ENCODE measurements around the gene DENND6B. TPM values are rescaled to one million over a fixed set of nuclear protein-coding genes. Genes with fewer than 3 reads are reported as not detected.

The DENND6B gene
- total RNA-seq, 3 donors from 2014 or later (not counting 1 experiment from before 2014, with no cell fraction given) = 3.1 to 5.0 (median 4.5) TPM

- no peaks in the 10 kb centered on the region for H3K36me3 Mint-ChIP-seq
- H3K4me3 ChIP-seq (ENCODE audit: low read length) = no peak overlapping the region
- peaks cover 13% of the 10 kb centered on the region for H3K27me3 ChIP-seq (ENCODE audit: control insufficient read depth, insufficient read depth, low read length)
- H3K36me3 ChIP-seq (ENCODE audit: control insufficient read depth, insufficient read depth, low read length) = no peaks in the 10 kb centered on the region
- peaks cover 0 to 14% of the 10 kb centered on the region in 2 donors for H3K27me3 Mint-ChIP-seq (ENCODE audit: low read depth in 2 of 2)
- H3K9me3 Mint-ChIP-seq = no peaks in the 10 kb centered on the region
- H3K4me1 ChIP-seq (ENCODE audit: control insufficient read depth, insufficient read depth, low read length) = peaks cover 13% of the 10 kb centered on the region
- no peak overlapping the region for H3K4me3 Mint-ChIP-seq
- H3K27ac ChIP-seq (ENCODE audit: low read length) = no peak overlapping the region
- H3K4me1 Mint-ChIP-seq = peaks cover 0 to 7% of the 10 kb centered on the region in 2 donors
- H3K9me3 ChIP-seq (ENCODE audit: control insufficient read depth, insufficient read depth, low read length) = no peaks in the 10 kb centered on the region
- 2% methylated on average over 92 of the region's 92 CpGs for WGBS (ENCODE audit: insufficient coverage)
- DNase-seq (no peak), ATAC-seq (peak in 2 of 3 donors; percentile 42 to 55)
- intact Hi-C loops (cut with micrococcal nuclease) = no loop called here
- H3K27ac Mint-ChIP-seq = no peak overlapping the region
- TF ChIP-seq, protein P1, sequence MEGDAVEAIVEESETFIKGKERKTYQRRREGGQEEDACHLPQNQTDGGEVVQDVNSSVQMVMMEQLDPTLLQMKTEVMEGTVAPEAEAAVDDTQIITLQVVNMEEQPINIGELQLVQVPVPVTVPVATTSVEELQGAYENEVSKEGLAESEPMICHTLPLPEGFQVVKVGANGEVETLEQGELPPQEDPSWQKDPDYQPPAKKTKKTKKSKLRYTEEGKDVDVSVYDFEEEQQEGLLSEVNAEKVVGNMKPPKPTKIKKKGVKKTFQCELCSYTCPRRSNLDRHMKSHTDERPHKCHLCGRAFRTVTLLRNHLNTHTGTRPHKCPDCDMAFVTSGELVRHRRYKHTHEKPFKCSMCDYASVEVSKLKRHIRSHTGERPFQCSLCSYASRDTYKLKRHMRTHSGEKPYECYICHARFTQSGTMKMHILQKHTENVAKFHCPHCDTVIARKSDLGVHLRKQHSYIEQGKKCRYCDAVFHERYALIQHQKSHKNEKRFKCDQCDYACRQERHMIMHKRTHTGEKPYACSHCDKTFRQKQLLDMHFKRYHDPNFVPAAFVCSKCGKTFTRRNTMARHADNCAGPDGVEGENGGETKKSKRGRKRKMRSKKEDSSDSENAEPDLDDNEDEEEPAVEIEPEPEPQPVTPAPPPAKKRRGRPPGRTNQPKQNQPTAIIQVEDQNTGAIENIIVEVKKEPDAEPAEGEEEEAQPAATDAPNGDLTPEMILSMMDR (IDR thresholded peaks at IDR 0.05) = no peak
Observed at GRCh38 chr22:50260801-50261614, 65.8 kb downstream of the DENND6B start.

GRCh38 chr22:50260434-50260800 is 66.4 kb downstream of the DENND6B start:
- H3K36me3 Mint-ChIP-seq = no peaks in the 10 kb centered on the region
- H3K27ac ChIP-seq (ENCODE audit: low read length) = no peak overlapping the region
- peaks cover 13% of the 10 kb centered on the region for H3K27me3 ChIP-seq (ENCODE audit: control insufficient read depth, insufficient read depth, low read length)
- TF ChIP-seq, protein P1 (IDR thresholded peaks at IDR 0.05) = no peak
- no peak overlapping the region for H3K4me3 Mint-ChIP-seq
- H3K9me3 ChIP-seq (ENCODE audit: control insufficient read depth, insufficient read depth, low read length) = no peaks in the 10 kb centered on the region
- H3K27me3 Mint-ChIP-seq (ENCODE audit: low read depth in 2 of 2) = peaks cover 0 to 14% of the 10 kb centered on the region in 2 donors
- H3K36me3 ChIP-seq (ENCODE audit: control insufficient read depth, insufficient read depth, low read length) = no peaks in the 10 kb centered on the region
- H3K27ac Mint-ChIP-seq = no peak overlapping the region
- H3K9me3 Mint-ChIP-seq = no peaks in the 10 kb centered on the region
- H3K4me1 ChIP-seq (ENCODE audit: control insufficient read depth, insufficient read depth, low read length) = peaks cover 13% of the 10 kb centered on the region
- peaks cover 0 to 7% of the 10 kb centered on the region in 2 donors for H3K4me1 Mint-ChIP-seq
- no peak overlapping the region for H3K4me3 ChIP-seq (ENCODE audit: low read length)
- DNase-seq (no peak), ATAC-seq (no peak)
- intact Hi-C loops (cut with micrococcal nuclease) = no loop called here
- 55% methylated on average over 7 of the region's 11 CpGs for WGBS (ENCODE audit: insufficient coverage)

DNA sequence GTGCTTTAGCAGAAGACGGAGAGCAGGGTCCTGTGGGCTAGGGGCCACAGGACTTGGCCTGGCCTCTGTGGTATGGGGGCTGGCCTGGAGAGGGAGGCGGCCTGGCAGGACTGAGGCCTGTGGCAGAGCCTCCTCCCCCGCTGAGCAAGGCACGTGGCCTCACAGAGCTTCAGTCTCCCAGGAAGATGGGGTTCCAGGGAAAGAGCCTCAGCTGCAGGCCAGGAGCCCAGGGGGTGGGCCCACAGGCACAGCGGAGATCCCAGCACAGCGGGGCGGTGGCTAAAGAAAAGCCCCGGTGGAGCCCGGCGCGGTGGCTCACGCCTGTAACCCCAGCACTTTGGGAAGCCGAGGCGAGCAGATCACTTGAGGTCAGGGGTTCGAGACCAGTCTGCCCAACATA is 67.5 kb downstream of the DENND6B start:
- intact Hi-C loops (cut with micrococcal nuclease) = no loop called here
- ATAC-seq = no peak
- H3K4me1 ChIP-seq (ENCODE audit: control insufficient read depth, insufficient read depth, low read length) = peaks cover 13% of the 10 kb centered on the region
- Mint-ChIP-seq H3K4me3 (peak overlapping the region; percentile 6), H3K4me1 (peaks cover 0 to 7% of the 10 kb centered on the region in 2 donors), H3K27ac (no peak overlapping the region), H3K27me3 (ENCODE audit: low read depth in 2 of 2) (peaks cover 0 to 11% of the 10 kb centered on the region in 2 donors), H3K36me3 (no peaks in the 10 kb centered on the region), H3K9me3 (no peaks in the 10 kb centered on the region)
- peaks cover 13% of the 10 kb centered on the region for H3K27me3 ChIP-seq (ENCODE audit: control insufficient read depth, insufficient read depth, low read length)
- TF ChIP-seq, protein P1 (IDR thresholded peaks at IDR 0.05) = no peak
- no peaks in the 10 kb centered on the region for H3K9me3 ChIP-seq (ENCODE audit: control insufficient read depth, insufficient read depth, low read length)
- H3K27ac ChIP-seq (ENCODE audit: low read length) = no peak overlapping the region
- H3K36me3 ChIP-seq (ENCODE audit: control insufficient read depth, insufficient read depth, low read length) = no peaks in the 10 kb centered on the region
- no peak for DNase-seq
- H3K4me3 ChIP-seq (ENCODE audit: low read length) = no peak overlapping the region
- WGBS (ENCODE audit: insufficient coverage) = 93% methylated on average over 15 of the region's 15 CpGs

Other genes starting within 250 kb of the DENND6B start
- 10 to 100 TPM; 67.7 to 96.1 (median 73.7) TPM for gene MLC1, start 241.6 kb downstream of the DENND6B start, total RNA-seq
- 1 to 10 TPM in 2 of 3 donors, not detected in 1; 1.0 to 1.7 TPM for gene MOV10L1, start 237.0 kb downstream of the DENND6B start, total RNA-seq
- 1 to 10 TPM in 1 of 3 donors, under 1 TPM in 2; 0.16 to 3.4 (median 0.27) TPM for gene PANX2, start 156.3 kb downstream of the DENND6B start, total RNA-seq
- gene TRABD, start 141.1 kb downstream of the DENND6B start, total RNA-seq = 100 to 1,000 TPM; 129 to 138 (median 132) TPM
- 10 to 100 TPM; 37.3 to 45.2 (median 37.6) TPM for gene SELENOO, start 126.0 kb downstream of the DENND6B start, total RNA-seq
- 100 to 1,000 TPM; 105 to 126 (median 118) TPM for gene TUBGCP6, start 82.0 kb downstream of the DENND6B start, total RNA-seq
- 100 to 1,000 TPM; 112 to 131 (median 123) TPM for gene HDAC10, start 75.7 kb downstream of the DENND6B start, total RNA-seq
- 1 to 10 TPM; 2.2 to 2.5 (median 2.4) TPM for gene MAPK12, start 65.3 kb downstream of the DENND6B start, total RNA-seq
- 1 to 10 TPM; 2.2 to 3.1 (median 2.2) TPM for gene MAPK11, start 56.6 kb downstream of the DENND6B start, total RNA-seq
- gene PLXNB2, start 19.4 kb downstream of the DENND6B start, total RNA-seq = 10 to 100 TPM in 2 of 3 donors, 1 to 10 TPM in 1; 6.0 to 34.7 (median 18.9) TPM
- gene PPP6R2, start 16.3 kb upstream of the DENND6B start, total RNA-seq = 100 to 1,000 TPM in 1 of 3 donors, 10 to 100 TPM in 2; 76.0 to 103 (median 78.1) TPM
- 100 to 1,000 TPM; 235 to 284 (median 242) TPM for gene SBF1, start 148.0 kb upstream of the DENND6B start, total RNA-seq
- gene ADM2, start 154.5 kb upstream of the DENND6B start, total RNA-seq = 1 to 10 TPM in 2 of 3 donors, under 1 TPM in 1; 0.26 to 2.5 (median 1.5) TPM
- under 1 TPM in 1 of 3 donors, not detected in 2; 0.23 TPM for gene MIOX, start 159.8 kb upstream of the DENND6B start, total RNA-seq
- 100 to 1,000 TPM; 114 to 129 (median 122) TPM for gene LMF2, start 180.7 kb upstream of the DENND6B start, total RNA-seq
- gene NCAPH2, start 181.2 kb upstream of the DENND6B start, total RNA-seq = 100 to 1,000 TPM in 2 of 3 donors, 10 to 100 TPM in 1; 94.5 to 106 (median 104) TPM
- 10 to 100 TPM in 1 of 3 donors, 1 to 10 TPM in 2; 2.8 to 13.5 (median 8.4) TPM for gene SCO2, start 198.6 kb upstream of the DENND6B start, total RNA-seq
- 10 to 100 TPM; 17.7 to 44.6 (median 32.4) TPM for gene TYMP, start 203.0 kb upstream of the DENND6B start, total RNA-seq
- gene KLHDC7B, start 218.9 kb upstream of the DENND6B start, total RNA-seq = 1 to 10 TPM; 2.4 to 6.9 (median 5.3) TPM
- gene SYCE3, start 235.9 kb upstream of the DENND6B start, total RNA-seq = not detected

Measured in natural killer cell (primary cell).